Measurements from ENCODE around the gene BIRC5.
"Not testable (repeated sequence)": the region's sequence is repeated elsewhere in the genome, so short reads cannot be mapped to it uniquely, and the experiment has no call there.

BIRC5 gene

DNA sequence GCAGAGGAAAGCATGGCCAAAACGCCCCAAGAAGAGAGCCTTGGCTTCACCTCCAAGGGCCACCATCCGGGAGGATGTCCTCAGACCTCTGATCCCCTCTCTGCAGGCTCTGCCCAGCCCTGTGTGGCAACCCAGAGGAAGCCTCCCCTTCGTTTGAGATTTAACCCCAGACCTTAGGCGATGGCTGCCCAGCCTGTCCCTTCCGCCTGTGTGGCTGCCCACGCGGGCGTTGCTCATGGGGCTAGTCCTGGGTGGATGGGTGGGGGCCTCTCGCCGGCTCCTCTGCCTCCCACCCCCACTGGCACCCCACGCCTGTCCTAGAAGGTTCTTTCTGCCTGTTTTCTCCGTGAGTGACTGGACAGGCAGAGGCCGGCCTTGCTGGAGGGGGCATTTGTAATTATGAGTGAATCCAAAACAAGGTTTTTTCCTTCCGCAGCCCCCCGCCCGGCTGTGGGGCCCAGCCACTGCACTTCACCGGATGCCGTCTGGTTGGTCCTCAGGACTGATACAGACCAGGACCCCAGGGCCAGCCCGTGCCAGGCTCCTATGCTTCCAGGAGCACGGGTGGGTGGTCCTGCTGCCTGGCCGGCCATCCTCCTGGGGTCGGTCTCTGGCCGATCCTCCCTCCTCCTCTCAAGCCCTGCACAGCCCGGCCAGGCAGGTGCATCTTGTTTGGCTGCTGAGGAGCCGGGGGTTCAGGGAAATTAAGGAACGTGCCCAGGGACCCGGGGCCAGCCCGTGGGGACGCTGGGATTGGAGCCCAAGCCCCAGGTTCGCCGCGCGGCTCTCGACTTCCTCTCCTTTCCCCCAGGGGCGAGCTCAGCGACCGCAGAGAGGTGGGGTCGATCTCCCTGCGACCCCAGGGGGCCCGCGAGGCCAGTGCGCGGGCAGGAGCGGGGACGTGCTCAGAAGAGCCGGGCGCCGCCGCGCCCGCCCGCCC lies 17.2 kb downstream of the BIRC5 start, which contains the start of gene TMEM235:
Gene TMEM235 (plus strand): TSS at position 636 of the 940 bp plus-strand sequence. CDS start 393 bp downstream, outside the sequence.
- Histone ChIP-seq H3K4me2 (peak within 1 kb of the TSS; percentile 71 to 96 (median 86)), H3K36me3 (no peaks in the 10 kb centered on the region), H3K4me3 (peak within 1 kb of the TSS in 9 of 10 experiments; percentile 35 to 63 (median 45); a peak in 17 of 20 replicates), H3K27me3 (peaks cover 22 to 43% (median 38%) of the 10 kb centered on the region in 11 experiments), H3K27ac (no peak within 1 kb of the TSS), H3K9me3 (replicated peaks in 1 of 11) (no peaks in the 10 kb centered on the region), H3K4me1 (peaks cover 30 to 81% (median 62%) of the 10 kb centered on the region in 10 experiments), H4K20me1 (peaks cover 0 to 30% (median 11%) of the 10 kb centered on the region in 11 experiments; a peak in 9 of 22 replicates), H3K9ac (peak within 1 kb of the TSS in 5 of 11 experiments; percentile 43 to 62 (median 54); a peak in 10 of 22 replicates)
- no peak for TF ChIP-seq Cebpa-rat (IDR thresholded peaks at IDR 0.05)

DNA sequence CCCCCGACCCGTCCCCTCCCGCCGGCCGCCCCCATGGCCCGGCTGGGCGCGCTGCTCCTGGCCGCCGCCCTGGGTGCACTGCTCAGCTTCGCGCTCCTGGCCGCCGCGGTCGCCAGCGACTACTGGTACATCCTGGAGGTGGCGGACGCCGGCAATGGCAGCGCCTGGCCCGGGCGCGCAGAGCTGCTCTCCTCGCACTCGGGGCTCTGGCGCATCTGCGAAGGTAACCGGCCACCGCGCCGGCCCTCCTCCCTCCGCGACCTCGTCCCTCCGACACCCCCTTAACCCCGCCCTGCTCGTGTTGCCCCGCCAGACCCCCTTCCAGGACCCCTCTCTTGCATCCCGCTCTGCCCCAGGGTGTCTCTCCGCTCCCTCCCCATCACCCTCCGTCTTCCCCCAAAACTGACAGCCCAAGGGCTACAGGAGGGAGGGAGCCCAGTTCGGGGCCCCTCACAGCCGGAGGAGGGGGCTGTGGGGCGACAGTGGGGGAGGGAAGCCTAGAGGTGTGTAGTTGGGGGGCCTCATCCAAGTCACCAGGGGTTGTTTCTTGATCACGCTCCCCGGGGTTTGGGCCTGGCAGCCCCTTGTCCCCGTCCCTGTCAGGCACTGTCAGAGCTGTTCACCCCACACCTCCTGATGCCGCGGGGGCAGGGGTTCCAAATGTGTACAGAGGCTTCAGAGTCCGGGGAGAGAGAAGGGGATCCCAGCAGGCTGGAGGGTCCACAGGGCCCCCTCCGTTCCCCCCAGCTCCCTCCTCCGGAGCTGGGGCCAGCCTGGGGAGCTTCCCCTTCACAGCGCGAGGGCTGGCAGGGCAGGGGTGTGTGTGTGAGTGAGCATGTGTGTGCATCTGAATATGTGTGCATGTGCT lies 18.2 kb downstream of the BIRC5 start:
- peaks cover 0 to 20% (median 11%) of the 10 kb centered on the region in 11 experiments; a peak in 9 of 22 replicates for H4K20me1 ChIP-seq
- H3K27ac ChIP-seq: no peak overlapping the region
- no peaks in the 10 kb centered on the region for H3K36me3 ChIP-seq
- peaks cover 23 to 82% (median 61%) of the 10 kb centered on the region in 10 experiments for H3K4me1 ChIP-seq
- peak overlapping the region in 4 of 11 experiments; percentile 13 to 54 (median 50); a peak in 7 of 22 replicates for H3K9ac ChIP-seq
- peak overlapping the region in 9 of 10 experiments; percentile 34 to 63 (median 45); a peak in 15 of 20 replicates for H3K4me3 ChIP-seq
- TF ChIP-seq Cebpa-rat (IDR thresholded peaks at IDR 0.05): no peak
- peaks cover 22 to 34% (median 32%) of the 10 kb centered on the region in 11 experiments for H3K27me3 ChIP-seq
- peak overlapping the region; percentile 71 to 96 (median 86) for H3K4me2 ChIP-seq
- H3K9me3 ChIP-seq (replicated peaks in 1 of 11): no peaks in the 10 kb centered on the region

DNA sequence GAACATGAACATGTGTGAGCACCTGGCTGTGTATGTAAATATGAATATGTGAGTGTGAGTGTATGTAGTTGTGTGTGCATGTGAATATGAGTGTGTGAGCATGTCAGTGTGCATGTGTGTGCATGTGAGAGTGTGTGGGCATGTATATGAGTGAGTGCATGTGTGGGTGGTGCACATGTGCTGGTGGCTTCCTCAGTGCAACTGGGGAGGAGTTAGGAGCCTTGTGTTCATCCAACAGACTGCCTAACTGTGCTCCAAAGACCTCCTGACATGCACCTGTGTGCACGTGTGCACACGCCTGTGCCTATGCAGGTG lies 18.8 kb downstream of the BIRC5 start:
- H3K9me3 ChIP-seq (replicated peaks in 1 of 11): no peaks in the 10 kb centered on the region
- no peaks in the 10 kb centered on the region for H3K36me3 ChIP-seq
- peaks cover 17 to 82% (median 61%) of the 10 kb centered on the region in 10 experiments for H3K4me1 ChIP-seq
- no peak overlapping the region for H3K4me3 ChIP-seq
- TF ChIP-seq Cebpa-rat (IDR thresholded peaks at IDR 0.05): no peak
- H3K4me2 ChIP-seq: peak overlapping the region; percentile 71 to 96 (median 86); a peak in 21 of 22 replicates
- H3K27ac ChIP-seq: no peak overlapping the region
- no peak overlapping the region; a peak in 1 of 22 replicates for H3K9ac ChIP-seq
- H4K20me1 ChIP-seq: peaks cover 0 to 20% (median 11%) of the 10 kb centered on the region in 11 experiments; a peak in 9 of 22 replicates
- peaks cover 22 to 34% (median 31%) of the 10 kb centered on the region in 11 experiments for H3K27me3 ChIP-seq

DNA sequence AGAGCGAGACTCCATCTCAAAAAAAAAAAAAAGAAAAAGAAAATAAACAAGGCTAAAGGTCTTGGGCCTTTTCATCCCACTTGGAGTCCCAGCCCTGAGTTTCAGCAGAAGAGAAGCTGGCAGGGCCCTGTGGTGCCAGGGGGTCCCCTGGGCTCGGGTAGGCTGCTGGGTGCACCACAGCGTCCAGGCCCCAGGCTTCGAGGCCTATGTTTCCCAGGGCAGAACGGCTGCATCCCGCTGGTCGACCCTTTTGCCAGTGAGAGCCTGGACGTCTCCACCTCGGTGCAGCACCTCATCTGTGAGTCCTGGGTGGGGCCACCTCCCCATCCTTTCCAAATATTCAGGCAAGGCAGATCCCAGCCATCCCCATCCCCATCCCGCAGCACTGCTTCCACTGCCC lies 19.6 kb downstream of the BIRC5 start:
- no peaks in the 10 kb centered on the region for H3K9me3 ChIP-seq (replicated peaks in 1 of 11)
- H3K9ac ChIP-seq: peak overlapping the region in 1 of 11 experiments; percentile 43; a peak in 1 of 22 replicates
- H3K27ac ChIP-seq: no peak overlapping the region
- TF ChIP-seq Cebpa-rat (IDR thresholded peaks at IDR 0.05): no peak
- peak overlapping the region in 5 of 11 experiments; percentile 45 to 96 (median 72); a peak in 9 of 22 replicates for H3K4me2 ChIP-seq
- no peak overlapping the region for H3K4me3 ChIP-seq
- H3K4me1 ChIP-seq: peaks cover 15 to 82% (median 63%) of the 10 kb centered on the region in 10 experiments
- H4K20me1 ChIP-seq: peaks cover 0 to 20% (median 11%) of the 10 kb centered on the region in 11 experiments; a peak in 9 of 22 replicates
- H3K36me3 ChIP-seq: no peaks in the 10 kb centered on the region
- H3K27me3 ChIP-seq: peaks cover 22 to 34% (median 31%) of the 10 kb centered on the region in 11 experiments

DNA sequence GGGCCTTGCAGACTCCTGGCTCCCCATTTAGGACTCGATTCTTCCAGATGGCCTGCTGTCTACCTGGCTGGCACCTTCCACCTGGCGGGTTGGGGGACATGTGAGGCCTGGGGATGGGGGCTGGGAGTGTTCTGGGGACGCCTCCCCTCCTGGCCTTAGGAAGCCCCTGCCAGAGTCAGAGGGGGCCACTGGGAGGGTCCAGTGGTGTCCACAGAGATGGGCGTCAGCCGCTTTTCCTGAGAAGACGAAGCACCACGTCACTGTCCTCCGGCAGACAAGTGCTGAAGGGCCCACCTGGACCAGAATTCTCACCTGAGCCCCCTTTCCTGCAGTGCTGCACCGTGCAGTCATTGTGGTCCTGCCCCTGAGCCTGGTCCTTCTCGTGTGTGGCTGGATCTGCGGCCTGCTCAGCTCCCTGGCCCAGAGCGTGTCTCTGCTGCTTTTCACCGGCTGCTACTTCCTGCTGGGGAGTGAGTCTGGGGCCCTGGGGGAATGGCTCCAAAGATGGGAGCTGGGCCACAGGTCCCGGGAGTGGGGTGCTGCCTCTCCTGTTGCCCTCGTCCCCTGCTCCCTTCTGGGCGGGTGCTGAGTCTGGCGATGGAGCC lies 20.3 kb downstream of the BIRC5 start:
- H3K9ac ChIP-seq: peak overlapping the region in 3 of 11 experiments; percentile 23 to 44 (median 43); a peak in 4 of 22 replicates

DNA sequence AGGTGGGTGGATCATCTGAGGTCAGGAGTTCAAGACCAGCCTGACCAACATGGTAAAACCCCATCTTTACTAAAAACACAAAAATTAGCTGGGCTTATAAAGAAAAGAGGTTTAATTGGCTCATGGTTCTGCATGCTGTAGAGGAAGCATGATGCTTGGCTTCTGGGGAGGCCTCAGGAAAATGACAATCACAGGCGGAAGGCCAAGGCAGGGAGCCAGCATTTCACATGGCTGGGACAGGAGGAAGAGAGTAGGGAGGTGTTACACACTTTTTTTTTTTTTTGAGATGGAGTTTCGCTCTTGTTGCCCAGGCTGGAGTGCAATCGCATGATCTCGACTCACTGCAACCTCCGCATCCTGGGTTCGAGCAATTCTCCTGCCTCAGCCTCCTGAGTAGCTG lies 21.0 kb downstream of the BIRC5 start:
- not testable (repeated sequence) for H3K36me3 ChIP-seq; H3K9me3 ChIP-seq (replicated peaks in 1 of 11); H3K4me3 ChIP-seq; H3K27ac ChIP-seq
- peaks cover 15 to 93% (median 75%) of the 10 kb centered on the region in 10 experiments for H3K4me1 ChIP-seq
- peaks cover 0 to 20% (median 11%) of the 10 kb centered on the region in 11 experiments; a peak in 9 of 22 replicates for H4K20me1 ChIP-seq
- H3K27me3 ChIP-seq: peaks cover 22 to 34% (median 31%) of the 10 kb centered on the region in 11 experiments
- peak overlapping the region in 7 of 11 experiments; percentile 45 to 96 (median 63); a peak in 12 of 22 replicates for H3K4me2 ChIP-seq
- peak overlapping the region in 1 of 11 experiments; percentile 44; a peak in 1 of 22 replicates for H3K9ac ChIP-seq

More for the DNA sequence above, 20.3 kb downstream of the BIRC5 start:
- Histone ChIP-seq H3K4me3 (no peak overlapping the region), H3K27ac (peak overlapping the region in 2 of 11 experiments; percentile 17 to 44; a peak in 1 of 22 replicates), H4K20me1 (peaks cover 0 to 20% (median 11%) of the 10 kb centered on the region in 11 experiments; a peak in 9 of 22 replicates), H3K4me1 (peaks cover 15 to 87% (median 68%) of the 10 kb centered on the region in 10 experiments), H3K9me3 (replicated peaks in 1 of 11) (no peaks in the 10 kb centered on the region), H3K4me2 (peak overlapping the region in 9 of 11 experiments; percentile 24 to 96 (median 60); a peak in 18 of 22 replicates), H3K36me3 (no peaks in the 10 kb centered on the region), H3K27me3 (peaks cover 22 to 34% (median 31%) of the 10 kb centered on the region in 11 experiments)
- no peak for TF ChIP-seq Cebpa-rat (IDR thresholded peaks at IDR 0.05)

DNA sequence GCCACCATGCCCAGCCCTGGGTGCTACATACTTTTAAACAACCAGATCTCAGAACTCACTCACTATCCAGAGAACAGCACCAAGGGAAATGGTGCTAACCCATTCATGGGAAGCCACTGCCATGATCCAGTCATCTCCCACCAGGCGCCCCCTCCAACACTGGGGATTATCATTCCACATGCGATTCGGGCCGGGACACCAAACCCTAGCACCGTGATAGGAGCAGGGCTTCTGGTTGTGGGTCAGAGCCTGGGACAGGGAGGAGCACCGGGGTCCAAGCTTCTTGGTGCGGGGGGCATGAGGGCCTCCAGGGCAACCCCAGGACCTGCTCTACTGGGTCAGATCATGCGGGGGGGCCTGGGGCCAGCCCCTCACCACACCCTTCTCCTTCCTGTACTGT lies 21.8 kb downstream of the BIRC5 start:
- Histone ChIP-seq H3K27me3 (peaks cover 22 to 29% (median 24%) of the 10 kb centered on the region in 11 experiments), H3K9me3 (replicated peaks in 1 of 11) (no peaks in the 10 kb centered on the region), H3K4me1 (peaks cover 15 to 96% (median 80%) of the 10 kb centered on the region in 10 experiments), H3K36me3 (no peaks in the 10 kb centered on the region), H3K4me3 (no peak overlapping the region), H3K4me2 (peak overlapping the region in 3 of 11 experiments; percentile 10 to 25 (median 10); a peak in 2 of 22 replicates), H4K20me1 (peaks cover 0 to 16% (median 11%) of the 10 kb centered on the region in 11 experiments; a peak in 9 of 22 replicates), H3K27ac (peak overlapping the region in 2 of 11 experiments; percentile 28 to 30; a peak in 2 of 22 replicates), H3K9ac (no peak overlapping the region)
- no peak for TF ChIP-seq Cebpa-rat (IDR thresholded peaks at IDR 0.05)
